SK-N-SH treated with all-trans-retinoic acid at 6 μM for 48 hours (cell line): ENCODE data around the gene SLC25A30.
"Not testable (repeated sequence)": the region's sequence is repeated elsewhere in the genome, so short reads cannot be mapped to it uniquely, and the experiment has no call there.

Source experiments
- ATAC-seq: fragments of 200-7000 bp; cut with Tn5 transposase; 3 replicates; pipeline ENCODE4 v1.9.1; 2020; ENCODE audit warnings: mild to moderate bottlenecking, moderate library complexity
- CSRNP3 ChIP-seq: fragments of 250-450 bp; sonication (Bioruptor Pico); IDR thresholded peaks from 2 replicates; pipeline ENCODE4 v1.5.1; 2021; ENCODE audit warnings: mild to moderate bottlenecking, moderate library complexity
- ISL1 ChIP-seq: fragments of 250-450 bp; sonication (Bioruptor Pico); IDR thresholded peaks from 2 replicates; pipeline ENCODE4 v2.1.2; 2022; ENCODE audit warnings: mild to moderate bottlenecking, moderate library complexity
- PPARA ChIP-seq: fragments of 250-450 bp; sonication (Bioruptor Pico); IDR thresholded peaks from 2 replicates; pipeline ENCODE4 v1.5.0; 2020; ENCODE audit warnings: mild to moderate bottlenecking, borderline replicate concordance
- RARB ChIP-seq: fragments of 250-450 bp; sonication (Bioruptor Pico); IDR thresholded peaks from 2 replicates; pipeline ENCODE4 v1.8.0; 2021; ENCODE audit warnings: mild to moderate bottlenecking, moderate library complexity
- ZFP30 ChIP-seq: fragments of 450-650 bp; formaldehyde crosslinking; IDR thresholded peaks from 2 replicates; pipeline ENCODE4 v1.5.0; 2022; ENCODE audit warnings: mild to moderate bottlenecking, moderate library complexity
- ZNF565 ChIP-seq: fragments of 450-650 bp; formaldehyde crosslinking; conservative IDR thresholded peaks from 2 replicates; pipeline ENCODE4 v1.5.0; 2020; ENCODE audit warnings: low read depth, mild to moderate bottlenecking, moderate library complexity
- TF ChIP-seq, protein P1 (sequence below): fragments of 250-450 bp; sonication (Bioruptor Pico); IDR thresholded peaks from 2 replicates; pipeline ENCODE4 v1.5.0; 2020; ENCODE audit warnings: mild to moderate bottlenecking, moderate library complexity

The SLC25A30 gene

GRCh38 chr13:45384474-45385174 is 33.5 kb downstream of the SLC25A30 start (continued):
- TF ChIP-seq, protein P1, sequence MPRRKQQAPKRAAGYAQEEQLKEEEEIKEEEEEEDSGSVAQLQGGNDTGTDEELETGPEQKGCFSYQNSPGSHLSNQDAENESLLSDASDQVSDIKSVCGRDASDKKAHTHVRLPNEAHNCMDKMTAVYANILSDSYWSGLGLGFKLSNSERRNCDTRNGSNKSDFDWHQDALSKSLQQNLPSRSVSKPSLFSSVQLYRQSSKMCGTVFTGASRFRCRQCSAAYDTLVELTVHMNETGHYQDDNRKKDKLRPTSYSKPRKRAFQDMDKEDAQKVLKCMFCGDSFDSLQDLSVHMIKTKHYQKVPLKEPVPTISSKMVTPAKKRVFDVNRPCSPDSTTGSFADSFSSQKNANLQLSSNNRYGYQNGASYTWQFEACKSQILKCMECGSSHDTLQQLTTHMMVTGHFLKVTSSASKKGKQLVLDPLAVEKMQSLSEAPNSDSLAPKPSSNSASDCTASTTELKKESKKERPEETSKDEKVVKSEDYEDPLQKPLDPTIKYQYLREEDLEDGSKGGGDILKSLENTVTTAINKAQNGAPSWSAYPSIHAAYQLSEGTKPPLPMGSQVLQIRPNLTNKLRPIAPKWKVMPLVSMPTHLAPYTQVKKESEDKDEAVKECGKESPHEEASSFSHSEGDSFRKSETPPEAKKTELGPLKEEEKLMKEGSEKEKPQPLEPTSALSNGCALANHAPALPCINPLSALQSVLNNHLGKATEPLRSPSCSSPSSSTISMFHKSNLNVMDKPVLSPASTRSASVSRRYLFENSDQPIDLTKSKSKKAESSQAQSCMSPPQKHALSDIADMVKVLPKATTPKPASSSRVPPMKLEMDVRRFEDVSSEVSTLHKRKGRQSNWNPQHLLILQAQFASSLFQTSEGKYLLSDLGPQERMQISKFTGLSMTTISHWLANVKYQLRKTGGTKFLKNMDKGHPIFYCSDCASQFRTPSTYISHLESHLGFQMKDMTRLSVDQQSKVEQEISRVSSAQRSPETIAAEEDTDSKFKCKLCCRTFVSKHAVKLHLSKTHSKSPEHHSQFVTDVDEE (CRISPR knock-in tag) = no peak
- no peak for TF ChIP-seq ISL1 (CRISPR knock-in tag)

- ATAC-seq = not testable (repeated sequence)
Observed at GRCh38 chr13:45382739-45383138, 35.4 kb downstream of the SLC25A30 start.

DNA sequence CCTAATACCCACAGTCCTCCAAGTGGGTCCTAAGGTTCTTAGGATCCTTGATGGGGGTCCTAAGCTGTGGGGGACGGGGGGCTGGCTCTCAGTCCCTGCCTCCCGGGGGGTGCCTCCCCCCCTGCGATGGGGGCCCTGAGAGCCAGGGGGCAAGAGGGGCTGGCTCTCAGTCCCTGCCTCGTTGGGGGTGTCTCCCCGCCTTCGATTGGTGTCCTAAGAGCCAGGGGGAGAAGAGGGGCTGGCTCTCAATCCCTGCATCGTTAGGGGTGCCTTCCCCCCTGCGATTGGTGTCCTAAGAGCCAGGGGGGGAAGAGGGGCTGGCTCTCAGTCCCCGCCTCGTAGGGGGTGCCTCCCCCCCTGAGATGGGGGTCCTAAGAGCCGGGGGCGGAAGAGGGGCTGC is 37.0 kb downstream of the SLC25A30 start:
- no peak for ATAC-seq
- no peak for TF ChIP-seq PPARA (CRISPR knock-in tag)
- no peak for TF ChIP-seq CSRNP3 (CRISPR knock-in tag)
- no peak for TF ChIP-seq ISL1 (CRISPR knock-in tag)
- no peak for TF ChIP-seq ZNF565 (CRISPR knock-in tag)

DNA sequence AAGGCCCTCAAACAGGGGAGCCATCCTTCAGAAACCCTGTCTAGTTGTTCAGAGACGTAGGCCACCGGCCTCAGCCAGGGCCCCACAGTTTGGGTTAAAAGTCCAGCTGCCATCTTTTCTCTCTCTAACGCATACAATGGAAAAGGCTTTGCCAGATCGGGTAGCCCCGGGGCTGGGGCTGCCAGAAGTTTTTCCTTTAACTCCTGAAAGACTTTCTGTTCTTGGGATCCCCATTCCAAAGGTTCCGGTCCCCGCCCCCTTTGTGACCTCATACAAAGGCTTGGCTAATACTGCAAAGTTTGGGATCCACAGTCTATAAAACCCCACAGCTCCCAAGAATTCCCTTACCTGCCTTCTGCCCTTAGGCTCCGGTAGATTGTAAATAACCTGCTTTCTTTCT is 37.5 kb downstream of the SLC25A30 start:
- not testable (repeated sequence) for ATAC-seq

DNA sequence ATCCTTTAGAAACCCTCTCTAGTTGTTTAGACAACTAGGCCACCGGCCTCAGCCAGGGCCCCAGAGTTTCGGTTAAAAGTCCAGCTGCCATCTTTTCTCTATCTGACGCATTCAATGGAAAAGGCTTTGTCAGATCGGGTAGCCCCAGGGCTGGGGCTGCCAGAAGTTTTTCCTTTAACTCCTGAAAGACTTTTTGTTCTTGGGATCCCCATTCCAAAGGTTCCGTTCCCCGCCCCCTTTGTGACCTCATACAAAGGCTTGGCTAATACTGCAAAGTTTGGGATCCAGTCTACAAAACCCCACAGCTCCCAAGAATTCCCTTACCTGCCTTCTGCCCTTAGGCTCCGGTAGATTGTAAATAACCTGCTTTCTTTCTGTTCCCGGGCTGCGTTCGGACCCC is 38.7 kb downstream of the SLC25A30 start:
- not testable (repeated sequence) for ATAC-seq

DNA sequence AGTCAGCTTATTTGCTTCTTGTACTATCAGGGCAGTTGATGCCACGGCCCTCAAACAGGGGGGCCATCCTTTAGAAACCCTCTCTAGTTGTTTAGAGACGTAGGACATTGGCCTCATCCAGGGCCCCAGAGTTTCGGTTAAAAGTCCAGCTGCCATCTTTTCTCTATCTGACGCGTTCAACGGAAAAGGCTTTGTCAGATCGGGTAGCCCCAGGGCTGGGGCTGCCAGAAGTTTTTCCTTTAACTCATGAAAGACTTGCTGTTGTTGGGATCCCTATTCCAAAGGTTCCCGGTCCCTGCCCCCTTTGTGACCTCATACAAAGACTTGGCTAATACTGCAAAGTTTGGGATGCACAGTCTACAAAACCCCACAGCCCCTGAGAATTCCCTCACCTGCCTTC is 39.4 kb downstream of the SLC25A30 start:
- not testable (repeated sequence) for ATAC-seq

DNA sequence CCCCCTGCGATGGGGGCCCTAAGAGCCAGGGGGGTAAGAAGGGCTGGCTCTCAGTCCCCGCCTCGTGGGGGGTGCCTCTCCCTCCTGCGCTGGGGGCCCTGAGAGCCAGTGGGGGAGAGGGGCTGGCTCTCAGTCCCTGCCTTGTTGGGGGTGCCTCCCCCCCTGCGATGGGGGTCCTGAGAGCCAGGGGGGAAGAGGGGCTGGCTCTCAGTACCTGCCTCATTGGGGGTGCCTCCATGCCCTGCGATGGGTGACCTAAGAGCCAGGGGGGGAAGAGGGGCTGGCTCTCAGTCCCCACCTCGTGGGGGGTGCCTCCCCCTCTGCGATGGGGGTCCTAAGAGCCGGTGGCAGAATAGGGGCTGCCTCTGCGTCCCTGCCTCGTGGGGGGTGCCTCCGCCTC is 40.9 kb downstream of the SLC25A30 start:
- not testable (repeated sequence) for ATAC-seq

- not testable (repeated sequence) for ATAC-seq
Observed at GRCh38 chr13:45376651-45377050, 41.5 kb downstream of the SLC25A30 start.

GRCh38 chr13:45374917-45375316 is 43.3 kb downstream of the SLC25A30 start:
- no peak for ATAC-seq
- no peak for TF ChIP-seq ISL1 (CRISPR knock-in tag)
- no peak for TF ChIP-seq RARB (CRISPR knock-in tag)
- TF ChIP-seq CSRNP3 (CRISPR knock-in tag) = no peak
- no peak for TF ChIP-seq ZFP30 (CRISPR knock-in tag)
- TF ChIP-seq ZNF565 (CRISPR knock-in tag) = no peak

DNA sequence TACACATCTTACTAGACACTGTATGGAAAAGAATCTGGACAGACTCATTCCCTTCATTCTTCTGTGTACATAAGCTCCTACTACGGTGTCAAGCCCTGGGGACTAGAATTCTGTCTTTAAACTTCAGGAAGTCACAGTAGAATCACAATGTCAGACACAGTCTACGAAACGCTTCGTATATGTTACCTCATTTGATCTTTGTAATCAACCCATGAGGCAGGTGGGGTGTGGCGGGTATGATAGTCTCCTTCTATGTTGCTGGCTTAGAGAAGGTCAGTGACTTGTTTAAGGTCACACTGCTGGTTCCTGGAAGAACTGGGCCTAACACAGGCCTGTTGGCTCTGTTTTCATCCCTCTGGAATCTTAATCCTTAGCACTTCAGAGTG is 45.0 kb downstream of the SLC25A30 start:
- peak; percentile 18; the same call in 2 of the 3 replicates for ATAC-seq
- TF ChIP-seq ISL1 (CRISPR knock-in tag) (no peak), PPARA (CRISPR knock-in tag) (no peak)
- TF ChIP-seq, all 23 proteins: peak for 0
